Measurements from ENCODE around the gene VASN.
A peak's percentile ranks its signal among the peaks of the same experiment; 100 is the strongest.

Gene VASN

DNA sequence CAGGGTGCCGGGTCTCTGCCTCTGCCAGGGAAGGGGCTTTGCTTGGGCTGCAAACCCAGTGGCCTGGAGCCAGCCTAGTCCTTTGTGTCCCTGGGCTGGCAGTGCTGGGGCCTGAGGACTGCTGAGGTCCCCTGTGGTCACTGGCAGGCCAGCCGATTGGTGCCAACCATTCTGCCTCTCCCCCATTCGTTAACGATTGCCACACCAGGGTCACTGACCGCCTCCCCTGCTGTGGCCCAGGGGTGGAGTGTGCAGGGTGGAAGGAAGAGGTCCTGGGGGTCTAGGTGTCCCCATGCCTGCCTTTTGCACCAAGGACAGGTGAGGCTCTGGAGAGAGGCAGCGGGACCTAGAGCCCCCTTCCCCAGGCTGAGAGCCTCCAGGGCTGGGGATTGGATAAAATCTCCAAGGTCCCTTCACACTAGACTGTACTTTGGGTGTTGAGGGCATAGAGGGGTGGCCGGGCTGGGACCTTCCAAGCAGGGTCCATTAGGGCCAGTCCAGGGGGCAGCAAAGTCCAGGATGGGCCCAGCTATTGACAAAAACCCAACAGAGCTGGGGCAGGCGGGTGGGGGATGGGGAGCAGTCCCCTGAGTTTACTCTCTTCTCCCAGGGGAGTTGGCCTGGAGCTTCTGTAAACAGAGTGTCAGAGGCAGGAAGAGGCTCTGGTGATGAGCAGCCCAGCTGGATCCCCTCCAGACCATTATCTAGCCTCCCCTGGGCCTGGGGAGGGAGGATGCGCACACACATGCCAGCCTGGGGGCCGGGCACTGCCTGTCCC is 1.1 kb downstream of the VASN start:
- in situ Hi-C loops (cut with HindIII; ENCODE audit: low pct_unique_long_range_greater_than_20kb, low sequenced_read_pairs): no loop called here
- no peak for TF ChIP-seq JUND (IDR thresholded peaks at IDR 0.05; ENCODE audit: low read depth)
- no peak for DNase-seq (ENCODE audit: low read depth in 1 of 2, low spot score in 1 of 2)

DNA sequence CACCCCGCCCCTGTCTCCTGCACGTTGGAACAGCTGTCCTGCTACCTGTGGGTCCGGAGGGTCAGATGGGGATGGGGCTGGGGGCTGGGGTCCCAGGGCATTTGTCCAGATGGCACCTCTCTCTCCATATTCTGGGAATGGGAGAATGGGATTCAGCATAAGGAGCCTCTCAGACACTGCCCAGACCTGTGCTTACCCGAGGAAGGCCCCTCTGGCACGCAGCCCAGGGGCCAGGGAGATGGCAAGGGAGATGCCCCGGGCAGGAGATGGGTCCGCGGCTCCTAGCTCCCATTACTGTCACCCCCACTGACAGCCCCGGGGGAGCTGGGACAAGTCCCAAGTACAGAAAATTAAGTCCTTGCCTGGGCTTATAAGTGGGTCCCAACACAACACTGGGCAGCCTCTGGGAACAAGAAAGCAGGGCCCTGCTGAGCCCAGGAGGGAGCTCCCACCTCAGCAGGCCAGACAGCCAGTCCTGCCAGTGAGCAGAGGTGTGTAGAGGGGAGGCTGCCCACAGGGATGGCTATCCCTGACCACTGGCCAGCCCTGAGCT is 1.8 kb downstream of the VASN start:
- no peak for TF ChIP-seq JUND (IDR thresholded peaks at IDR 0.05; ENCODE audit: low read depth)
- in situ Hi-C loops (cut with HindIII; ENCODE audit: low pct_unique_long_range_greater_than_20kb, low sequenced_read_pairs): no loop called here
- no peak for DNase-seq (ENCODE audit: low read depth in 1 of 2, low spot score in 1 of 2)

DNA sequence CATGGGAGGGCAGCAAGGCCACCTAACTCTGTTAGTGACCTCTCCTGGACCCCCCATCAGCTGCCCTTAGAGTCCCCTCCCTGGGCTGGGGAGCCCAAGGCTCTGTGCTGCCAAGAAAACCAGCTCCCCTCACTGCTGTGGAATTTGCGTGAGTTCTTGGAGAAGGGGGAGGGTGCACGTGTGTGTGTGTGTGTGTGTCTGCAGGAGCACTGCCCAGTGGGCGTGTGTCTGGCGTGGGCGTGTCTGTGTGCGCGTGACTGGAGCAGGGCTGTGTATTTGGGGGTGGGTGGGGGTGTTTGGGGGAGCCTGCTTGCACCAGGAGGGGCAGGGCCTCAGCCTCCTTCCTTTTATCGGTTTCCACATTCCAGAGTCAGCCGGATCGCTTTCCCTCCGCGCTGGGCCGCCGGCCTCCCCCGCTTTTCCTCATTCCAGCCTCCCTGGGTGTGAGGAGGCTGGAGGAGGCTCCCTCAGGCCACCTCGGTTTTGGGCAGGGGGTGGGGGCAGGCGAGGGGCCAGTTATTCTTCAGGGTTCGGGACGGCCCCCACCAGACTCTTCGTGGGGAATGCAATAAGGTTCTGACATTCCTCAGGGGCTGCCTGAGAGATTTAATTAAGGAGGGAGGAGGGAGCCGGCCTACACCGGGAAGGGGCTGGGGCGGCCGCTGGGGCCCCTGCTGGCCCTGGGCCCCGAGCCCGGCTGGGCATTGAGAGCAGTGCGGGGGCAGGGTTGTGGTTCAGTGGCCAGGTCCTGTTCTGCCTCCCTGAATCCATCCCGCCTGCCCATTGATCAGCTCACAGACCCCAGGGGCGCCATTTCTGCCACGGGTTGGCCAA is 2.5 kb downstream of the VASN start:
- TF ChIP-seq JUND (IDR thresholded peaks at IDR 0.05; ENCODE audit: low read depth): no peak
- in situ Hi-C loops (cut with HindIII; ENCODE audit: low pct_unique_long_range_greater_than_20kb, low sequenced_read_pairs): no loop called here
- peak; percentile 62 to 79 for DNase-seq (ENCODE audit: low read depth in 1 of 2, low spot score in 1 of 2)

DNA sequence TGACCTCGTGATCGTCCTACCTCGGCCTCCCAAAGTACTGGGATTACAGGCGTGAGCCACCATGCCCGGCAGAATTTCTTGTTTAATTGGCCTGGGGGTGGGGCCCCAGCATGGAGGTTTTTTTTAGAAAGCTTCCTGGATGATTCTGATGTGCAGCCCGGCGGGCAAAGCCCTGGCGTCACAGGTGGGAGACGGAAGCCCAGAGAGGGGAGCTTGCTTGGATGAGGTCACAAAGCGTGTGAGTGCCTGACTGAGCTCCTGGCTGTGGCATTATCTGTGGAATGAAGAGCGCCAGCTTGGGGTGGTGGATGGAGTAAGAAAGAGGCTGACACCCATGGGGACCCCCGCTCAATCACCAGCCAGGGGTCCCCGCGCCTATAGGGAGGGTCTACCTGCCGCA is 4.1 kb downstream of the VASN start:
- TF ChIP-seq JUND (IDR thresholded peaks at IDR 0.05; ENCODE audit: low read depth): no peak
- in situ Hi-C loops (cut with HindIII; ENCODE audit: low pct_unique_long_range_greater_than_20kb, low sequenced_read_pairs): no loop called here
- no peak for DNase-seq (ENCODE audit: low read depth in 1 of 2, low spot score in 1 of 2)

DNA sequence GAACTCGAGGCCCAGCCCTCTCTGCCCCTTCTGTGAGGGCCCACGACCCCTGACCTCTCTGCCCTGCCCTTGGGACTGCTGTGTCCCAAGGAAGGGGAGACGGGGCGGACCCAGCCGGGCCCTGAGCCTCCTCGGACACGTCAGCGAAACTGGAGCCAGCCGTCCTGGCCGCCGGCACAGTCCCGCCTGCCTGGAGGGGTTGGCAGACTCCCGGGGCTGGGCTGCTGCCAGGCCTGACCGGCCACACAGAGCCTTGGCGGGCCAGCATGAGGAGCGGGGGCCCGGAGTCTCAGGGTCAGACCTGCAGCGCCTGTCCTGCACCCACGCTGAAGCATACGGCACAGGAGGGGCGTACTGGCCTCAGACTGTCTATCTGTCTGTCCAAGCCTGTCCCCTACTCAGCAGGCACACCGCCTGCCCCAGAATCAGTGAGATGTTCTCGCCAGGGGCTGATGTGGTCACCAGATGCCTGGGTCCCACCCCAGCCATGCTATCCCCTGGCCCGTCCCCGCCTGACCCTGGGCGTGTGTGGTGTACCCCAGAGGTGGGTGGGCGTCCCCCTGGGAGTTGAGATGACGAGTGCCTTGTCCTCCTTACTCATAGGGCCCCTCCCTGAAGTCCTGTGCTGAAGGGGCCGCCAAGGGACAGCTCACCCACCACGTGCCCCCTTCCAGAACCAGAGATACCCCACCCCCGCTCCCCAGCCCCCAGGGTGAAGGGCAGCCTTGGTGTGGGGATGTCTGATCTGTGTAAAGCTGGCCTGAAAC is 4.7 kb downstream of the VASN start:
- DNase-seq (ENCODE audit: low read depth in 1 of 2, low spot score in 1 of 2): peak in 1 of 2 experiments; percentile 55
- in situ Hi-C loops (cut with HindIII; ENCODE audit: low pct_unique_long_range_greater_than_20kb, low sequenced_read_pairs): no loop called here
- no peak for TF ChIP-seq JUND (IDR thresholded peaks at IDR 0.05; ENCODE audit: low read depth)

DNA sequence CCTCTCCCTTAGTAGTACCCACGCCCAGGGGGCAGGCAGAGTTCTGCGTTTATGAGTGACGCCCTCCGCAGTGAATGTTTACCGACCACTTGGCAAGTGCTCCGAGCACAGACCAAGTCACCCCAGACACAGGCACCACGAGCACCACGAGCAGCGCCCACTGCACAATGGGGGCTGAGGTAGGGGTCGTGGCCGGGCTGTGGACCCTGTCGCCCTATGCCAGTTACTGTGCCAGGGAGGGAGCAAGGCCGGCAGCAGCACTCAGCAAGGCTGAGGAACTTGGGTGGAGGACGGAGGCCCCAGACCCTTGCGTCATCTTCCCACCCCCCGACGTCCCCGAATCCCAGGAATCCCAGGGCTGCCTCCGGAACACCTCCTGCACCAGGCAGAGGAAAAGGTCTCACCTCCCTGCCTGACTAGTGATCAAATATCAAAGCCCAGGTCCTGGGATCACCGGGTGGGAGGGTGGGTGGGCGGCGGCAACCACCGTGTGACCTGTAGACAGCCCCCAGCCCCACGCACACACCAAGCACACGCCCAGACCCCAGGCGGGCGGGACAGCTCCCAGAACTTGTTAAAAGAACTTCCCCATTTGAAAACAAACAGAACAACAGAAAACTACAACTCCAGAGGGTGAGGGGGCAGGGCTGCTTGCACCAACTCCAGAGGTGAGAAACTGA is 5.4 kb downstream of the VASN start:
- in situ Hi-C loops (cut with HindIII; ENCODE audit: low pct_unique_long_range_greater_than_20kb, low sequenced_read_pairs): no loop called here
- no peak for TF ChIP-seq JUND (IDR thresholded peaks at IDR 0.05; ENCODE audit: low read depth)
- no peak for DNase-seq (ENCODE audit: low read depth in 1 of 2, low spot score in 1 of 2)

DNA sequence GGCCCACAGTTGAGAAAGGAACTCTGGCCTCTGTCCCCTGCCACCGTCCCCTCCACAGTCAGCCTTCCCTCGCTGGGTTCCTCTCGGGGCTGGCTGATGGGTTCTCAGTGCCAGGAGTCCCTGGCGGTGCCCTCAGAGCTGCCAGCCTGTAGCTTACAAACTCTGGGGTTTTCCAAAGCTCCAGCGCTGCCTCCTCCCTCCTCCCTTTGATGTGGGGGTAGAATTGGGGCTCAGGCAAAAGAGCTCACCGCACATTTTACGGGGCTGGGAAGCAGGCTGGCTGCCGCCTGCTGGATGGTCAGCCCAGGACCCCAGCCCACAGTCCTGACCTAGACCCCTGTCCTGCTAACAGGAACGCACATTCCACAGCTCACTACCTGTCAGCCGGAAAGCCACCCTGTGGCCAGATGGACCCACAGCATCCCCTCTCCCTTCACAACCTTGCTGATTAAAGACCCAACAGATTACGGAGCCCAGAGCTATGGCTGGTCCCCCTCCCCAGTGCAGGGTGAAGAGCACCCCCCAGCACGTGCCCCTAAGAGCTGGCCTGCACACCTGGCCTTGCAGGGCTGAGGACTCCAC is 6.0 kb downstream of the VASN start:
- no peak for TF ChIP-seq JUND (IDR thresholded peaks at IDR 0.05; ENCODE audit: low read depth)
- DNase-seq (ENCODE audit: low read depth in 1 of 2, low spot score in 1 of 2): no peak
- in situ Hi-C loops (cut with HindIII; ENCODE audit: low pct_unique_long_range_greater_than_20kb, low sequenced_read_pairs): no loop called here

DNA sequence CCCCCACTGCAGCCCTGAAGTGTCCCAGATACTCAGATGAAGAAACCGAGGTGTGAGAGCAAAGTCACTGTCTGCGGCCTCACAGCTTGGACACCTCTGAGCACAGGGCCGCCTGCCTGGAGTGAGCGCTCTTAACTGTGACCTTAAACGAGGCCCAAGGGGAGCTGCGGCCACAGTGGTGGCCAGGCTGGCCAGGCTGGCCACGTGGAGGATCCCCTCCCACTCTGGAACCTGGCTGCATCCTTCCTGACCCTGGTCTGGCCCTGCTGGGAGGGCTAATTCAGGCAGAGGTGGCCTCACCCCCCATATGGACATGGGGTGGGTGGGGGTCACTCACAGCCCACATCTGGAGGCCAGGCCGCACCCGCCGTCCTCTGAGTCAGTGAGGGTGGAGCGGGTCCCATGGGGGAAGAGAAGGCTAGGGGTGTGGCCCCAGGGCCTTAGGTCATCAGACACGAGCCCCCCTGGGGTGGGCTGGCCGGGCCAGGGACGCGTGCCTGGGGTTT is 6.6 kb downstream of the VASN start:
- in situ Hi-C loops (cut with HindIII; ENCODE audit: low pct_unique_long_range_greater_than_20kb, low sequenced_read_pairs): no loop called here
- no peak for DNase-seq (ENCODE audit: low read depth in 1 of 2, low spot score in 1 of 2)
- TF ChIP-seq JUND (IDR thresholded peaks at IDR 0.05; ENCODE audit: low read depth): no peak

DNA sequence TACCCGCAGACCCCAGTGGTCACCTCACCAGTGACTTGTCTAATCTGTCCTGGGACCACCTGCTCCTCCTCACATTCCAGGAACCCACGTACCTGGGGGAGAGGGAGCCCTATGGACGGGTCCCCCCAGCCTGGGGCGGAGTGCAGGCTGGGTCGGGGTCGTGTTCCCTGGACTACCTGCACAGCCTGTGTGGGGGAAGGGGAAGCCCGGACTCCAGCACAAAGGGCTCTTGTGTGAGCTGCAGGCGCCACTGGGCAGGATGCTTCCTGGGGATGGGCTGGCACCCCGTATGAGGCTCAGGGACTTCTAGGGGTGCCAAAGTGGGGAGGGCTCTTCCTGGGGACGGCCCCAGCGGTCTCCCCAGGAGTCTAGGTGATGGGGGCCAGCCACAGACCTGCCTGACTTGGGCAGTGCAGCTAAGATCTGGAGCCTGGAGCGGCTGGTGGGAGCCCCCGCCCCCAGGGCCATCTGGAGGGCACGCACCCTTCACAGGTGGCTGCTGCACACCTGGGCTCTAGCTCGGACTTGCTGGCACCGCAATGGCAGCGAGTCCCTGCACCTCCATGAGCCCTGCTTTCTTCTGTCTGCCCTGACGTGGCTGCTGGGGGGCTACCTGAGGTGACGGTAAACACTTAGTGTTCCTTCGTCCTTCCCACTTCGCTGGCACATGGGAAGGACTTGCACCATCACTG is 7.5 kb downstream of the VASN start:
- DNase-seq (ENCODE audit: low read depth in 1 of 2, low spot score in 1 of 2): no peak
- TF ChIP-seq JUND (IDR thresholded peaks at IDR 0.05; ENCODE audit: low read depth): no peak
- in situ Hi-C loops (cut with HindIII; ENCODE audit: low pct_unique_long_range_greater_than_20kb, low sequenced_read_pairs): no loop called here

DNA sequence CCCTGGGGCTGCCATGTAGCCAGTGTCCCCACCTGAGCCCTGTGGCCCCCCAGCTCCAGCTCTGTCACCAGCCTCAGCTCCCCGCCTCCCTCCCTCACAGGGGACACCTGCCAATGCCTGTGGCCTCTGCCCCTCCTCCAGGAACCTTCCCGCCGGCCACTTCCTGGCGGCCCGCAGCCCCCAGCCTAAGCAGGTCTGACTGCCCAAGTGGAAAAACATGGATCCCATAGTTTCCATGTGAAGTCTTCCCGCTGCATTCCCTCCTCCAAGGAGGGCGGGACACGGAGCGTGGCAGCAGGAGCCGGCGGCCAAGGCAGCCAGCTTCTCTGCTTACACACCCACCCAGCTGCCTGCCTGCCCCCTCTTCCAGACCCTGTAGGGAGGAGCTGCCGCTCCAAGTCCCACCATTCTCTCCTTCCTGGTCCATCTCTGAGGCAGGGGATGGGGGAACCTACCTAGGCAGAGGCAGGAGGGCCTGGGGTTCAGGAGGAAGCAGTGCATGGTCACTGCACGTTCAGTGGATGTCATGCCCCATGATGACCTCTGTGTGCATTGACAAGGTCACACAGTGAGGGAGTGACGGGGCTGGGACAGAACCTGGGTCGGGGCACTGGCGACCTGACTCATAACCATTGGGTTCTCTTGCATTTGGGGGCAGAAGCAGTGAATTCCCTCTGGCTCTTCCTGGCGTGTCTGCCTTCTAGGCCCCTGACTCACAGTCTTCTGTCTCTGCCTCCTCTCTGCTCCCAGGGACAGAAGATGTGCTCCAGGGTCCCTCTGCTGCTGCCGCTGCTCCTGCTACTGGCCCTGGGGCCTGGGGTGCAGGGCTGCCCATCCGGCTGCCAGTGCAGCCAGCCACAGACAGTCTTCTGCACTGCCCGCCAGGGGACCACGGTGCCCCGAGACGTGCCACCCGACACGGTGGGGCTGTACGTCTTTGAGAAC is 8.7 kb downstream of the VASN start:
- in situ Hi-C loops (cut with HindIII; ENCODE audit: low pct_unique_long_range_greater_than_20kb, low sequenced_read_pairs): no loop called here
- TF ChIP-seq JUND (IDR thresholded peaks at IDR 0.05; ENCODE audit: low read depth): no peak
- no peak for DNase-seq (ENCODE audit: low read depth in 1 of 2, low spot score in 1 of 2)
